ENCODE measurements around the gene THRSP.

GRCh38 chr11:78056093-78056492 lies 7.6 kb upstream of the THRSP start:
- TF ChIP-seq, protein P1, sequence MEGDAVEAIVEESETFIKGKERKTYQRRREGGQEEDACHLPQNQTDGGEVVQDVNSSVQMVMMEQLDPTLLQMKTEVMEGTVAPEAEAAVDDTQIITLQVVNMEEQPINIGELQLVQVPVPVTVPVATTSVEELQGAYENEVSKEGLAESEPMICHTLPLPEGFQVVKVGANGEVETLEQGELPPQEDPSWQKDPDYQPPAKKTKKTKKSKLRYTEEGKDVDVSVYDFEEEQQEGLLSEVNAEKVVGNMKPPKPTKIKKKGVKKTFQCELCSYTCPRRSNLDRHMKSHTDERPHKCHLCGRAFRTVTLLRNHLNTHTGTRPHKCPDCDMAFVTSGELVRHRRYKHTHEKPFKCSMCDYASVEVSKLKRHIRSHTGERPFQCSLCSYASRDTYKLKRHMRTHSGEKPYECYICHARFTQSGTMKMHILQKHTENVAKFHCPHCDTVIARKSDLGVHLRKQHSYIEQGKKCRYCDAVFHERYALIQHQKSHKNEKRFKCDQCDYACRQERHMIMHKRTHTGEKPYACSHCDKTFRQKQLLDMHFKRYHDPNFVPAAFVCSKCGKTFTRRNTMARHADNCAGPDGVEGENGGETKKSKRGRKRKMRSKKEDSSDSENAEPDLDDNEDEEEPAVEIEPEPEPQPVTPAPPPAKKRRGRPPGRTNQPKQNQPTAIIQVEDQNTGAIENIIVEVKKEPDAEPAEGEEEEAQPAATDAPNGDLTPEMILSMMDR (IDR thresholded peaks at IDR 0.05): no peak
- no peak for TF ChIP-seq EP300 (IDR thresholded peaks at IDR 0.05)
- TF ChIP-seq POLR2A (IDR thresholded peaks at IDR 0.05; ENCODE audit: low read depth): no peak
- TF ChIP-seq POLR2AphosphoS5 (IDR thresholded peaks at IDR 0.05): no peak

Measured in esophagus muscularis mucosa (tissue), 4 donors.